NCI-H69 (cell line): Measurements from ENCODE around the gene PLEKHG7.
"Not testable (repeated sequence)": the region's sequence is repeated elsewhere in the genome, so short reads cannot be mapped to it uniquely, and the experiment has no call there.

ENCODE experiments used
- DNase-seq: peaks from one replicate; lab custom pipeline; 2025; lab: John Stamatoyannopoulos, UW

PLEKHG7 gene, protein sequence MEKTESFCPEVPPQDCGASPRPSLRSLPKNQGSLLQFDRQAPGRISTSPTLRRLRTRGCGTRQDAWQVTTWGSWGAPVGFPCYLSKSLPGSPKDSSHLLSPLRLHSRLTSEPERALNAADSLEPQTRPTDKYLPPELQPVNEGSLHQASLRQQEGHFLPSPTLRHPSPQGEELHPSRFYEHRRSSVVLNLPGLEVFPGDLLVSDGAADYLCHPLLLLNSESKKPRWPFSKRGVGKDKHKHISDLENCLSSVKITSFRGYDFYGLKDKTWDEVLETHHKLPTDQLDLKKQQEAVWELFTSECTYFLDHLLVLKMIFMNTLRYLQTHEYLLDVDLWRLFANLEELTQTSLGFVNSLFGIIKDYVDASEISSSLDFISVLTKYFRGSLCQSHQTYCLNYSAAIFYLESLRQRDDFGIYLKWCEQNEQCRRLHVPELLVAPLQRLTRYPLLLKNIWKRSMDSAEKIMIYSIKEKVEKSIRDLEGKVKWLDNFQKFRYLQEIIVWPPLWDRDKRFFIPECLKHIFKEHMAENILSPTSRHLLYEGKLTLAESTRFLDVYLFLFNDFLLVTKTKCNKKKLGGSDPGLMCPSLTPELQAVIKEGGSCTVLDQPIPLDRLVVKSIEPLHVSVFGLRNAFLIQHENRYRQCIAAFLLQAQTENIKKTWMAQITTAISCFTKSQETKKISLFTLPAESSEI

DNA sequence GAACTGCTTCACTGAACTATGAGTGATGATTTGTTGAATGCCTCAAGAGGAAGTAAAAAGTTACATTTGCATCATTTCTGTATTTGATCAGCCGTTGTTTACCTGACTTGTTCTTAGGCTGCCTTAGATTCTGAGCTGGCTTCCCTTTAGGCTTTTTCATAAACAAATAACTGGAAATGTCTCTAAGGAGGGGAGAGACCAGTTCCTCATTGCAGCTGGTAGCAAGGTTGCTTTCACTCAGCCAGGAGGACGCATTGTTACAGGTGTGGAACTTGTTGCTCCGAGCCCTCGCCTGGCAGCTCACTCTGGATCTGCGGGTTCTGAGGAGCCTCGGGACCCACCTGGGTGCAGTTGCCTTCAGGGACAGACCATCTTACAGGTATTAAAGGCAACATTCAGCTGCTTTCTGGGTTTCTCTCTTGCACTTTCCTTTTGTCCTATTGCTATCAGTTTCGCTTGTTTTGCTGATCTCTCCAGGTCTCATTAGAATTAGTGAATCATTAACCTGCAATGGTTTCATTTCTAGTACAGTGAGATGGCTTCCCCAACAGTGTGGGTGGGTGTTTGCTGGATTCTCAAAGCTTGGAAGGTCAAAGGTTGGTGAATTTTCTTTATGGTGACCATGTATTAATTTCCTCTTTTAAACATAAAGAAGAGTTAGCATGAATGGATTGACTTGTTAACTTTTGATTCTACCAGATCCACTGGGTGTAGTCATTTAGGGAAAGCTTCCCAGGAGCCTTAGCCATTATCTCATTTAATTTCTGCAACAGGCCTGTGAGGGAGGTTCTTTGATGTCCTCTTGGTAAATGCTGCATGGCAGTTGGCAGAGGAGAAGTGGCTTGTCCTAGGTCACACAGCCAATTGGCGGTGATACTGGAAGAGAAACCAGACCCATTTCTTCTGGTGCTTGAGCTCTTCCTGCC lies at the start of gene PLEKHG7:
PLEKHG7 (plus strand) TSS at position 236 of the 926 bp plus-strand sequence. CDS start 3,643 bp downstream, outside the sequence.
- DNase-seq, result no peak

DNA sequence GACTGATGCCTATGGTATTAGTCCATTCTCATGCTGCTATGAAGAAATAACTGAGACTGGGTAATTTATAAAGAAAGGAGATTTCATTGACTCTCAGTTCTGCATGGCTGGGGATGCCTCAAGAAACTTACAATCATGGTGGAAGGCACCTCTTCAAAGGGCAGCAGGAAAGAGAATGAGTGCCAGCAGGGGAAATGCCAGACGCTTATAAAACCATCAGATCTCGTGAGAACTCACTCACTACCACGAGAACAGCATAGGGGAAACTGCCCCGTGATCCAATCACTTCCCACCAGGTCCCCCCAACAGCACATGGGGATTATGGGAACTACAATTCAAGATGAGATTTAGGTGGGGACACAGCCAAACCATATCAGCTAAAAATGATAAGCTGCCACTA lies 48.5 kb upstream of the PLEKHG7 start:
- not testable (repeated sequence) for DNase-seq

DNA sequence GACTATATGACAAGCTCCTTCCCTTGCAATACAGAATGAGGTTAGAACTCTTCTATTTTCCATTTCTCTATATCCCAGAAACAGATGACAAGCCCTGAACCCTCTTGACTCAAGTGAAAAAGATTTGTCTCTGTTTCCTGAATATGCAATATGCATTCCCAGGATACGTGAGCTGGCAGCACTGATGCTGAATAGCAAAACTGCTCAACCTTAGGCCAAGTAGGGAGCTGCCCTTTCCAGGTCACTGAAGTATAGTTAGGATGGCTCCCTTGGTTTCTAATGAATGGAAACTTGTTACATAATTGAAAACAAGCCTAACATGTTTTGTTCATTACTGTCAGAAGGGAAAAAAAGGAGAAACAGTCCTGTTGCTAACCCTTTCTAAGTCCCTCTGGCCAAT lies 47.9 kb upstream of the PLEKHG7 start:
- no peak for DNase-seq

DNA sequence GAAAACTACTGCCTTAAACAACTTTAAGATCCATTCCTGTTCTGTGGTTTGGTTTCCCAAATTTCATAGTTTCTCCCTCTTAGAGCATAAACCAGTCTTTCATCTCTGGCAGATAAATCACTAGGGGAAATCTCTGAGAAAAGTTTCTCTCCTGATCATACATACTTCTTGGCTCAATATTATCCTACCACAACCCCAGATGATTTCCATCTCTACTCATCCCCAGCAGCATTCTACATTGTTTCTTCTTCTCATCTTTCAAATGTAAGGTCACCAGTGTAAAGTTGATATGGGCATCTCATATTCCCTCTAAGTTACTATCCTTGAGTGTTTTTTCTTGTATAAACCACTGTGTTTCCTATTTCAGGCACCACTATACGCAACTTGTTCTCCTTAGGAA lies 45.9 kb upstream of the PLEKHG7 start:
- DNase-seq, result no peak

DNA sequence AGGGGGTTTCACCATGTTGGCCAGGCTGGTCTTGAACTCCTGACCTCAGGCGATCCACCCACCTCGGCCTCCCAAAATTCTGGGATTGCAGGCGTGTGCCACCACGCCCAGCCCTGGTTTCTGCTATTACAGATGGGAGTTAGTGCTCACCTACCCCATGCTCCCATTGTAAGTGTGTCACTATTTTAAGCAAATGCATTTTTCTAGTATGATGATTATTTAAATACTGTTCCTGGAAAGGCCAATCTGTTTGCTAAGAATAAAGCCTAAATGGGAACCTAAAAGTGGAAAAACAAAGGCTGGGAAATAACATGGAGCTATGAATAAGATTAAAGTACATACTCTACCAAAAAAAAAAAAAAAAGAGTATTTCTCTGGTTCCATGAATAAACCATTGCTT lies 45.0 kb upstream of the PLEKHG7 start:
- DNase-seq, result no peak

DNA sequence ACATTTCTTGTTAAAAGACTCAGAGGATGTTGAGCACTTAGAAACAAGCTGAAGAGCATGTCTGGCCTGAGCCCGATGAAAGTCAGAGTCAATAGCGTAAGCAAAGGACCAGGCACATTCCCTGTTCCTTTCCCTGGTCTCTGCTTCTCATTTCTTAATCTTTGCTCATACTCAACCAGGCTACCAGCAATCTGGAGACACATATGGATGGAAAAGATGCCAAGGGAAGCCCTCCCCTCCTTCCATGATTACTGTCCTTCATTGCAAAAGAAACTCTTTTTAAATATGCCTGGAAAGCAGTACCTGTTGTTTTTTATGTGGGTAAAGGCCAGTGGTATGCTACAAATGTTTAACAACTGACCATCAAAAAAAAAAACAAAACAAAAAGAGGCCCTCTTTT lies 44.2 kb upstream of the PLEKHG7 start:
- no peak for DNase-seq

DNA sequence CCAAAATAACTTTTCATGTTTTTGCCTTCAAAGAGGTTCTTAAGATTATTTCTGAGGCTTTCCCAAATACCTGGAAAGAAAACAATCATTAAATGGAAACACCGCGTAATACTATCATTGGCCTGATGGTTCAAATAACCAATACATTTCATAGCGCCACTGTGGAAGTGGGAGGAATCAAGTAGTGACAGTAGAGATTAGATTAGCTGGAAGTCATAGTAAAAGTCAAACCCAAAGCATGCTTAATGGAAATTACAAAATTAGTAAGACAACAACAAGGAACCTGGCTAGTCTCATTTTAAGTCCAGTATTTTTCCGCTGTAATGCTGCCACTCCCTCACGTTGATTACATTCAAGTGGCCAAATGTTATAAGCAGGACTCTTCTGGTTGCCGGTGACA lies 41.5 kb upstream of the PLEKHG7 start:
- DNase-seq, result no peak

DNA sequence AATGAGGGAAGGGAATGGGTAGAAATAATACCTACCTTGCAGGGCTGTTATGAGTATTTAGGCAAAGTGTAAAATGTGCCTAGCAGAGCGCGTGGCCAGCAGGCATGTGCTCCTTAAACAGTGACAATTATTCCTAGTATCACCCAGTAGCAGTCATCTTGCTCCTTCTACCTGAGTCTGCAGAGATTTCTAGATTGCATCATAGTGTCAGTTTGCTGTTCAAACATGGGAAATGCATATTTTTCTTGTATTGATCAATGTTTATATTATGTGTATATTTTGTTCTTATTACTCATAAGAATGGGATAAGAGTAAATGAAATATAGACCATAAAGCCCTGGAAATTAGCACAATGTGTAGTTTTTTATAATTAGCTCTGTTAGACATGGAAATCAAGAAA lies 37.3 kb upstream of the PLEKHG7 start:
- DNase-seq, result no peak

DNA sequence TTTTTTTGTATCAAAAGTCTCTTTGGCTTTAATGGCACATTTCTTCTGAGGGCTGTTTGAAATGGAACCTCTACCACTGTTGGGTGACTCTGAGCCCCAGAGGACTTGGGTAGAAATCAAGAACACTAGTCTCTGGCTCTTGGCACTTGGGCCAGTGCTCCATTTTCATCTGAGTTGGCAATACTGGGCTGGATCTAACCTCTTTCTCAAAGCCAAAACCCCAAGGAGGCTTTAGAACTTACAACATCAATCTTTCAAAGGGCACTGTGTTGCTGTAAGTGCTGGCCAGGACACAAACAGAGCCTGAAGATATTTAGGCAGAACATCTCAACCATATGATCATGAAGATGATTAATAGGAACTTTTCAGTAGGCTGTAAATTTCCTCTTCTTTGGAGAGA lies 34.0 kb upstream of the PLEKHG7 start:
- no peak for DNase-seq

DNA sequence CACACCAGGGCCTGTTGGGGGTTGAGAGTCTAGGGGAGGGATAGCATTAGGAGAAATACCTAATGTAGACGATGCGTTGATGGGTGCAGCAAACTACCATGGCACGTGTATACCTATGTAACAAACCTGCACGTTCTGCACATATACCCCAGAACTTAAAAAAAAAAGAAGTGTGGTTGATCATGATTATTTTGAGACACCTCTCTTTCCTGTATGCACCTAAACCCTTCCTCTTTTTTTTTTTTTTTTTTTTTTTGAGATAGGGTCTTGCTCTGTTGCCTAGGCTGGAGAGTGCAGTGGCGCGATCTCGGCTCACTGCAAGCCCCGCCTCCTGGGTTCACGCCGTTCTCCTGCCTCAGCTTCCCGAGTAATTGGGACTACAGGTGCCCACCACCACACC lies 31.3 kb upstream of the PLEKHG7 start:
- not testable (repeated sequence) for DNase-seq

DNA sequence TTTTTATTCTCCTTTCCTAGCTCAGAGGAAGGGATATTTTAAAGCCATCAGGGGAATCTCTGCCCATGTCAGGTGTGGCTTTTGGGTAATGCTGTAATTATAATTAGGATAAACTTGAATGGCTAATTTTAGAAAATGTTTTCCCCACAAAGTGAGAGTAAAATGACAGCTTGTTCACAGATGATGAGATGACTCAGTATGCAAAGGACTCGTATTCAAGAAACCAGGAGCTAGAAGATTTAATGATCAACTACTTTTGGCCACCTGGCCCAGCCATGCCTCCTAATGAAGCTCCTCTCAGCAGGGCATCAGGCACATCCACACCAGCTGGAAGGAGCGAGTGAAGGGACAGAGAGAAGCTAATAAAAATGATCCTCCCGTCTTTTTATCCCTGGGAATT lies 29.0 kb upstream of the PLEKHG7 start:
- DNase-seq, result no peak

DNA sequence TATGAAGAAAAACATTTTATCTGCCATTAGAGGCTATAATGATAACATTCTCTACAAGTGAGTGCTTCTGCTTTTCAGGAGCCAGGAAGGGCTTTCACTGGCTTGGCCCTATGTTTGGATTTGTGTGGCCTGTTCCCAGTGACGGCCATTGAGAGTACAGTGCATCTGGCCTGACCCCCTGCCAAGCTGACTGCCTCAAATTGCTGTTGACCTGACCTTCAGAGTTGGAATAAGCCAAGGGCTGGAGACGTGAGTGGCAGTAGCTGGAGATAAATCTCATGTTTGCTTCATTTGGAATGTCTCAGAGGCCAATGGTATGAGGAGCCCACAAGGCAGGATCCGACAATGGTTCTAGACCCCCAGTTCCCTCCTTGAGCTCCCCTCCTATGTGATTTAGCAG lies 28.3 kb upstream of the PLEKHG7 start:
- DNase-seq, result no peak

DNA sequence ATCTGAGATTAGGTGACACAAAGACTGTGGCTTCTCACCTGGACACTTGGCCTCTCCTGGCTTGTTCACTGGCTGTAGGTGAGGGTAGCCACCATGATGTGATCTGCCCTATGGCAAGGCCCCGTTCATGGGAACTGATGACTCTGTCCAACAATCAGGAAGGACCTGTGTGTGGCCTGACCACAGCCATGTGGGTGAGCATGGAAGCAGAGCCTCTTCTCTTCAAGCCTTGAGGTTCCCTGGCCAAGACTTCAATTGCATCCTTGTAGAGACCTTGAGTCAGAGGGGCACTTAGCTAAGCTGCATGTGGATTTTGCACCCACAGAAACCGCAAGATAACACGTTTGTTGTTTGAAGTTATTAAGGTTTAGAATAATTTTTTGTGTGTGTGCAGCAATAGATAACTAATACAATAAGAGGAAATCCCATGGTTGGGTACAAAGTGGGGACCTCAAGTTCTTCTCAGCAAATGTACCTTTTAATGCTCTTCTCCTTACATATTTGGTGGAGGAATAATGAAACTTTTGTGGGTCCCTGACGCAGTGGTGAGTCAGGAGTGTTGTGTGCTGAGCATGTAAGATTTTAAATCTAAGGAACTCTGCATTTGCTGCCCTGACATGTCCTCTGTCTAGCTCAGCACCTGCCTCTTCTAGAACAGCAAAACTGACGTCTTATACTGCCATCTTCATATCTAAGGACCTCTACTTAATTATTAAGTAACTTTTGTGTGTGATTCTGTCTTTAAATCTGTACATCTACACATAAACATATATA lies 27.5 kb upstream of the PLEKHG7 start:
- no peak for DNase-seq

DNA sequence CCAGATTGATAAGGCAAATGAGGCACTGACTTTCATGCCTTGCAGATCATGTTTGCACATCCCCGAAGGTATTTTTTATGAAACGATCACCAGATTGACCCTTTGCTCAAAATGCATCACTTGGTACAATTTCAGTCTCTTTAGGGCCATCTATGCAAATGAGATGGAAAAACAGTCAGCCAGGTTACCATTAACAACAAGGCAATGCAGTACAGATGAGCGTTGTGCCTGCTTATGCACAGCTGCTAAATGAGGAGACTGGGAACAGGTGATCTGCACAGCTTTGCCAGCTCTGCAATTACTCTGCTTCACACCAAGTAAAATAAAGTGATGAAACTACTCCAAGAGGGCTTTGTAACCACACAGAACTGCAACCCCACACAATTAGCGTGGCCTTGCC lies 26.1 kb upstream of the PLEKHG7 start:
- peak; percentile 12 for DNase-seq

DNA sequence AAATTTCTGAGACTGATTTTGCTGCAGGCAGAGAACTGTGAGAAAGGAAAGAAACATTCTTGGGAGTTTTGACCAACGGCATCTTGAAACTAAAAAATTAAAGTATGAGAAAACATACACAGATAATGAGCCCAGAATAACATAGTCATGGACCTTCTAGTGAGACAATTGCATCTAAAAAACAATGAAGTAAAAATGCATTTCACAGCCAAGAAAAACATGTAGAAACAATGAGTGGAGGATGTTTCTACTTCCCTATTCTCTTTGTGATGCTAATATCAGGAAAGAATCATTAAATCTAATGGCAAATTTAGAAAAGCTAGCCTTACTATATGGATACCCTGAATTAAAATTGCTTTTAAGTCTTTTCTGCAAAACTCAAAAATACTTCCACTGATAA lies 12.2 kb upstream of the PLEKHG7 start:
- no peak for DNase-seq

DNA sequence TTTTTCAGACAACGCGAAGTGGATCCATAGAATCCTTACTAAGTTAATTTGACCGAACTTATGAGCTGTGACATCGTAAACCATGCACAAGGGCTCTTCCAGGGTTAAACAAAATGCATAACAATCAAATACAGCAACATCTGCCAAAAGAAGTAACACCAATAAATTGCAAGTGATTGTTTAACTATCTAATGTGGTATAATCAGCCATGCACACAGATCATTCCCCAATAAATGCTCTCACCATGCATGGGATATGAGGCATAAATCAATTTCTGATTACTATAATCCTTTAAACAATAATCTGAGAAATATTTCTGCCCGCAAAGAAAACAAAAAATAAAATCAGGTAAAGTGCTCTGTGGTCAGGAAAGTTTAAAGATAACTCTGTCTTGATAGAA lies 7.7 kb upstream of the PLEKHG7 start:
- peak; percentile 87 for DNase-seq

DNA sequence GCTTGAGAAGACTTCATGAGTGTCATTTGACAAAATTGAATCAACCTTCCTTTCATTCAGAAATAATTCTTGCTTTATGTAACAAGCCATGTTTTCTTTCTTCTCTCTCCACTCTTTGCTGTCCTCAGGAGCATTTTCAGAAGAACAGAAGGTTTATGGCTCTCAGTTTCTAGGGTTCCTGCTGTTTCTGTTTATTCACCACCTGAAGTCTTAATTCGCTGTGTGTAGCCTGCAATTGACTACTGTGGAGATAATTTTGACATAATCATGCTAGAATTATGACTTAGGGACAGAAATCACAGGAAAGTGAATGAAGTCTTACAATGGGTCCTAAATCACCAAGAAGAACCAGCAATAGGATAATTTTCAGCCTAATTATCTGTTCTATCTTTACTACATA lies 7.2 kb upstream of the PLEKHG7 start:
- DNase-seq, result peak; percentile 98

DNA sequence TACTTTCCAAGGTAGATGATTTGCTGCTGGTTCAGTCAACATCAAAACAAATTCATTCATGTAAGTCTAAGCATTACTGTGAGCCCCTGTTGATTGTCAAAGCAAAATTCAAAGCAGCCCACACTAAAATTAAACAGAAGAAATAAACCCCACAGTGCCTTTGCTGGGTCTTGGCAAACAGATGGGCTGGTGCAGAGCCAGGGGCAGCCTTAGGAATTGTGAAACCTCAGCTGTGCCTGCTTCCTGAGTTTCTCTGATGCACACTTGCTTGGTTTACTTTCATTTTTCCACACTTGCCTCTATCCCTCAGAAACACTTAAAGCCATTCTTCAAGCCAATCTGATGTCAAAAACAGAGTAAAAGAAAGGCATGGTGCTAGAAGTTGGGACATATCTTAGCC lies 6.6 kb upstream of the PLEKHG7 start:
- DNase-seq, result peak; percentile 90

DNA sequence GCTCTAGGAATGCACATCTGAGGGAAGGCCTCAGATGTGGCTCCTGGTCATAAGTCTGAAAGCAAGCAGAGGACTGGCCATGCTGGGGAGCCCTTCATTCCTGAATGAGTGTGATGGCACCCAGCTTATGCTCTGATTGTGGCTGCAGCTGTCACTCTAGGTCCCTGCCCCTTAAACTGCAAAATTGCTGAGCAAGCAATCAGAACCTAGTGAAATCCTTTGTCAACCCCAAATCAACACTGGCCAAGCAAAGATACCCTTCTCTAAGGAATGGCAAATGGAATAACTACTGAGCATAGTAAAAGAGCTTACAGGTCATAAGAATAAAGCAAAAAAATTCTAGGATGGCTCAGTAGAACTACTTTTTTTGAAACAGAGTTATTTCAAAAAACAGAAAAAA lies 4.3 kb upstream of the PLEKHG7 start:
- no peak for DNase-seq

DNA sequence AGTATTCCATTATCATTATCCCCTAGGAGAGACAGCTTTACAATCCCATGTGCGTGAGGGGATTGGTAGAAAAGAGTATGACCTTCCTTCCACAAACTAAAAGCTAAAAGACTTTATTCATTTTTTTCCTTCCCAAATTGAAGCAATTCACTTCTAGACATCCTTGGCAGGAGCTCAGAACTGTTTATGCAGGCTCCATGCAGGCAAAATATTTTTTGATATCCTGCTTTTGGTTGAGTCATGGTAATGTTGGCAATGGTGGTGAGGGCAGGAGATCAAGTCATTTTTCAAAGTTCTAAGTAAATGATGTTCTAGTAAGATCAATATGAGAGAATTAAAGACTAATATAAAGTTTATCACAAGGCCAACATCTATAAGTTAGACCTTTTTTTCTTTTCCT lies 1.3 kb upstream of the PLEKHG7 start:
- no peak for DNase-seq

DNA sequence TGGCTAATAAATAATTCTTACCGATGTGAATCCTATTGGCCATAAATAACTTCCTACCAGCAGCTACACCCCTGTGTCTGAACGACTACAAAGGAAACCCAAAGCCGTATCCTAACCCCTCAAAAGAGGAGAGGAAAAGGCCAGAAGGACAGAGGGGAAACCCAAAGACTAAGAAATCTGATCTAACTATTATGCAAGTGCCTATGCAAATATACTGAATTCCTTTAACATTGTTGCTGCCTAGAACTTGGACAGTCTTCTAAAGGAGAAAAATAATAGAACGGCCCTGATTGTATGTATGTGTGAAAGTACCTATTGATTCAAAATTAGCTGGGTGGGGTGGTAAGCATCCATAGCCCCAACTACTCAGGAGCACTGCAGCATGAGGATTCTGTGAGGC lies 997 bp downstream of the PLEKHG7 start:
- no peak for DNase-seq

DNA sequence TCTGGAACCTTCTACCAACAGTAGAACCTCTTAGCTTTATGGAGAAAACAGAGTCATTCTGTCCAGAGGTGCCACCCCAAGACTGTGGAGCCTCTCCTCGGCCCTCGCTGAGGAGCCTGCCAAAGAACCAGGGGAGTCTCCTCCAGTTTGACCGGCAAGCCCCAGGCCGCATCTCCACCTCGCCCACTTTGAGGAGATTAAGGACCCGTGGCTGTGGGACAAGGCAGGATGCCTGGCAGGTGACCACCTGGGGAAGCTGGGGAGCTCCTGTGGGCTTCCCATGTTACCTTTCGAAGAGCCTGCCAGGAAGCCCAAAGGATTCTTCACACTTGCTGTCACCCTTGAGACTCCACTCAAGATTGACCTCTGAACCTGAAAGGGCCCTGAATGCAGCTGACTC lies 3.8 kb downstream of the PLEKHG7 start:
- no peak for DNase-seq
